ENCODE results near the gene LSM3.
A peak's percentile ranks its signal among the peaks of the same experiment; 100 is the strongest.

Gene LSM3

GRCh38 chr3:14178247-14179113, at the start of gene LSM3, which contains the start of gene XPC:
TSS of gene LSM3 (plus strand) at chr3:14178817. CDS start at chr3:14178861, 44 bp downstream.
TSS of gene XPC (minus strand) at chr3:14178601. CDS start at chr3:14178568, 33 bp downstream.
- peak within 1 kb of the TSS; percentile 81 for H3K4me3 ChIP-seq (replicated peaks; ENCODE audit: low read depth, low read length)
- H3K27me3 ChIP-seq (replicated peaks; ENCODE audit: control insufficient read depth, insufficient read depth, low read length) = no peaks in the 10 kb centered on the region
- DNase-seq (ENCODE audit: extremely low read depth, insufficient read length) = peak; percentile 99
- TF ChIP-seq CTCF (IDR thresholded peaks at IDR 0.05; ENCODE audit: insufficient read depth, low read length, poor library complexity, severe bottlenecking) = no peak
- H3K36me3 ChIP-seq (ENCODE audit: control insufficient read depth, insufficient read depth, low read length) = no peaks in the 10 kb centered on the region

- peaks cover 24% of the 10 kb centered on the region for H3K36me3 ChIP-seq (ENCODE audit: control insufficient read depth, insufficient read depth, low read length)
Measured at GRCh38 chr3:14129296-14129695, 49.3 kb upstream of the LSM3 start.

GRCh38 chr3:14130230-14130629, 48.4 kb upstream of the LSM3 start:
- DNase-seq (ENCODE audit: extremely low read depth, insufficient read length) = no peak
- Histone ChIP-seq H3K36me3 (ENCODE audit: control insufficient read depth, insufficient read depth, low read length) (peaks cover 32% of the 10 kb centered on the region), H3K4me3 (replicated peaks; ENCODE audit: low read depth, low read length) (no peak overlapping the region), H3K27me3 (replicated peaks; ENCODE audit: control insufficient read depth, insufficient read depth, low read length) (no peaks in the 10 kb centered on the region)
- no peak for TF ChIP-seq CTCF (IDR thresholded peaks at IDR 0.05; ENCODE audit: insufficient read depth, low read length, poor library complexity, severe bottlenecking)

More at GRCh38 chr3:14129296-14129695, 49.3 kb upstream of the LSM3 start:
- Histone ChIP-seq H3K4me3 (replicated peaks; ENCODE audit: low read depth, low read length) (no peak overlapping the region), H3K27me3 (replicated peaks; ENCODE audit: control insufficient read depth, insufficient read depth, low read length) (no peaks in the 10 kb centered on the region)
- no peak for TF ChIP-seq CTCF (IDR thresholded peaks at IDR 0.05; ENCODE audit: insufficient read depth, low read length, poor library complexity, severe bottlenecking)
- DNase-seq (ENCODE audit: extremely low read depth, insufficient read length) = no peak

- no peaks in the 10 kb centered on the region for H3K27me3 ChIP-seq (replicated peaks; ENCODE audit: control insufficient read depth, insufficient read depth, low read length)
- no peak for TF ChIP-seq CTCF (IDR thresholded peaks at IDR 0.05; ENCODE audit: insufficient read depth, low read length, poor library complexity, severe bottlenecking)
- H3K4me3 ChIP-seq (replicated peaks; ENCODE audit: low read depth, low read length) = no peak overlapping the region
- DNase-seq (ENCODE audit: extremely low read depth, insufficient read length) = no peak
- H3K36me3 ChIP-seq (ENCODE audit: control insufficient read depth, insufficient read depth, low read length) = peaks cover 34% of the 10 kb centered on the region
Measured at GRCh38 chr3:14130707-14131106, 47.9 kb upstream of the LSM3 start.

- H3K36me3 ChIP-seq (ENCODE audit: control insufficient read depth, insufficient read depth, low read length) = peaks cover 35% of the 10 kb centered on the region
Measured at GRCh38 chr3:14131134-14131533, 47.5 kb upstream of the LSM3 start.

More at GRCh38 chr3:14131134-14131533, 47.5 kb upstream of the LSM3 start:
- no peak for DNase-seq (ENCODE audit: extremely low read depth, insufficient read length)
- no peak for TF ChIP-seq CTCF (IDR thresholded peaks at IDR 0.05; ENCODE audit: insufficient read depth, low read length, poor library complexity, severe bottlenecking)
- Histone ChIP-seq H3K4me3 (replicated peaks; ENCODE audit: low read depth, low read length) (no peak overlapping the region), H3K27me3 (replicated peaks; ENCODE audit: control insufficient read depth, insufficient read depth, low read length) (no peaks in the 10 kb centered on the region)
